HG03135 (cell line): ENCODE data around the gene WDR35.
"Not testable (repeated sequence)": the region's sequence is repeated elsewhere in the genome, so short reads cannot be mapped to it uniquely, and the experiment has no call there.

Experiments
- ATAC-seq: cut with Tn5 transposase; IDR thresholded peaks from one replicate; pipeline ENCODE4 v1.9.1; 2021; ENCODE audit warnings: mild to moderate bottlenecking, moderate library complexity; ENCODE audit not compliant: unreplicated experiment

The WDR35 gene

GRCh38 chr2:19895535-19895934 is 94.4 kb downstream of the WDR35 start:
- ATAC-seq = no peak

GRCh38 chr2:19894134-19894792 is 95.6 kb downstream of the WDR35 start:
- peak; percentile 10 for ATAC-seq

GRCh38 chr2:19893520-19894133 is 96.3 kb downstream of the WDR35 start:
- peak; percentile 78 for ATAC-seq

- not testable (repeated sequence) for ATAC-seq
These were observed 97.9 kb downstream of the WDR35 start for GRCh38 chr2:19891971-19892370.

GRCh38 chr2:19890104-19890503 is 99.8 kb downstream of the WDR35 start:
- no peak for ATAC-seq

GRCh38 chr2:19888831-19889230 is 101.1 kb downstream of the WDR35 start:
- ATAC-seq = no peak

- no peak for ATAC-seq
These were observed 102.4 kb downstream of the WDR35 start for GRCh38 chr2:19887510-19887909.

GRCh38 chr2:19886261-19886660 is 103.6 kb downstream of the WDR35 start:
- no peak for ATAC-seq

GRCh38 chr2:19885791-19886190 is 104.1 kb downstream of the WDR35 start:
- no peak for ATAC-seq

GRCh38 chr2:19883971-19884720 is 105.8 kb downstream of the WDR35 start:
- no peak for ATAC-seq

GRCh38 chr2:19883486-19883885 is 106.4 kb downstream of the WDR35 start:
- ATAC-seq = no peak

GRCh38 chr2:19882286-19882685 is 107.6 kb downstream of the WDR35 start:
- ATAC-seq = no peak

GRCh38 chr2:19881908-19882265 is 108.0 kb downstream of the WDR35 start:
- ATAC-seq = no peak

- ATAC-seq = no peak
These were observed 108.5 kb downstream of the WDR35 start for GRCh38 chr2:19881221-19881907.

- ATAC-seq = not testable (repeated sequence)
These were observed 109.7 kb downstream of the WDR35 start for GRCh38 chr2:19880191-19880590.

GRCh38 chr2:19879120-19879519 is 110.8 kb downstream of the WDR35 start:
- no peak for ATAC-seq

- ATAC-seq = no peak
These were observed 111.4 kb downstream of the WDR35 start for GRCh38 chr2:19878268-19879046.

GRCh38 chr2:19876751-19877150 is 113.2 kb downstream of the WDR35 start:
- no peak for ATAC-seq

GRCh38 chr2:19875280-19875679 is 114.6 kb downstream of the WDR35 start:
- ATAC-seq = no peak

- no peak for ATAC-seq
These were observed 115.2 kb downstream of the WDR35 start for GRCh38 chr2:19874726-19875125.

- no peak for ATAC-seq
These were observed 116.9 kb downstream of the WDR35 start for GRCh38 chr2:19873014-19873413.
